Stimulated activated CD4-positive, alpha-beta T cell treated with anti-CD3 and anti-CD28 coated beads, Interleukin-4, amount 100 ng/mL, for 24 hours (primary cell): ENCODE measurements around the gene ZNF277.

Experiments used
- DNase-seq: peaks from one replicate; pipeline ENCODE4 v3.0.0-alpha.2; 2020

The ZNF277 gene

DNA sequence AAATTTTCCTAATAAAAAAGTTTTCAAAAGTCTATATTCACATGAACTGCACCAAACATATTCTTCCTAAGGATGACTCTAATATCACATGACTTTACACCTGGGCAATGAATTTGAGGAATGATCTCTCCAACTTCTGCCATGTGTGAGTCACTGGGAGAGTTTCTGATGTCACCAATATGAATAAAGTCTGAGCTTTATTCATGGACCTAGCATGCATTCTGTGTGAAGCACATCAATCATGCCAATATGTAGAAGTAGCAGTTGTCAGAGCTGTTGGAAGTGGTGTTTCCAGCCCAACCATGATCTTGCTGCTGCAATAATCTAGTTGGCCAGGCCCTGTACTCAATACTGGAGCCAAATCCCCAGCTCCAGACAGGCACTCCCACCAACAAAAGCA lies 152.0 kb downstream of the ZNF277 start:
- DNase-seq: no peak

GRCh38 chr7:112359086-112359485 lies 152.6 kb downstream of the ZNF277 start:
- no peak for DNase-seq

- DNase-seq: no peak
Measured at GRCh38 chr7:112360681-112361080, 154.2 kb downstream of the ZNF277 start.

DNA sequence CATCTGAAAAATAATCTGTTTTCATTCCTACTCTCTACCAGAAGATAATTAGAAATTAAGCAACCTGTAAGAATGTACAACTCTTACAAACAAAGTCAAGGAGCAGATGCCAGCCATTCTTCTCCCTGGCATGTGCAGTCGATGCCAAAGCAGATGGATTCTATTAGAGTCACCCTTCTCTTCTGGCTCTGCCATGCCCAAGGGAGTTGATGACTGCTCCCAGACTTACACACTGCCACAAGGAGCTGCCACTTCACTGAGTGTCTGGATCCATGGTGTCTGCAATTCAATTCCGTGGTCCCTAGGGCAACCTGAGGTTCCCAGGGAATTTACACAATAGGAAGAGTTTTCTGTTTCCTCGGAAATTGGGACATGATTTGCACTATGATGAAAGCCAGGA lies 154.7 kb downstream of the ZNF277 start:
- DNase-seq: no peak

- no peak for DNase-seq
Measured at GRCh38 chr7:112362053-112362650, 155.7 kb downstream of the ZNF277 start.

GRCh38 chr7:112362731-112363131 lies 156.2 kb downstream of the ZNF277 start:
- DNase-seq: no peak

GRCh38 chr7:112364388-112364787 lies 157.9 kb downstream of the ZNF277 start:
- no peak for DNase-seq

DNA sequence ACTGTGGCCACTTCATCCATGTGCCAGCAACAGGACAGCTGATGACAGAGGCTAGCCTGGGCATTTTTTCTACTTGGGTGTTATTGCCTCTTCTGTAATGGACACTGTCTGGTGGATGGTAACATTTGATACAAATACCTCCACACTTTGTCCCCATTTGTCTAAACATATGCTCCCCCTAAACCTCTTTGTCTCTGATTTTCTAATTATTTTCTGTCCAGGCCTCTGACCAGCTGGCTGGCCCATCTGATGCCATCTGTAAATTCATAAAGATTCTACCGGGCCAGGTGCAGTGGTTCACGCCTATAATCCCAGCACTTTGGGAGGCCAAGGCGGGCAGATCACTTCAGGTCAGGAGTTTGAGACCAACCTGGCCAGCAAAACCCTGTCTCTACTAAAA lies 159.1 kb downstream of the ZNF277 start:
- DNase-seq: no peak

GRCh38 chr7:112366886-112367285 lies 160.4 kb downstream of the ZNF277 start:
- no peak for DNase-seq

GRCh38 chr7:112370436-112370835 lies 163.9 kb downstream of the ZNF277 start:
- DNase-seq: no peak

- DNase-seq: no peak
Measured at GRCh38 chr7:112371701-112372100, 165.2 kb downstream of the ZNF277 start.

GRCh38 chr7:112372101-112372500 lies 165.6 kb downstream of the ZNF277 start:
- DNase-seq: no peak

DNA sequence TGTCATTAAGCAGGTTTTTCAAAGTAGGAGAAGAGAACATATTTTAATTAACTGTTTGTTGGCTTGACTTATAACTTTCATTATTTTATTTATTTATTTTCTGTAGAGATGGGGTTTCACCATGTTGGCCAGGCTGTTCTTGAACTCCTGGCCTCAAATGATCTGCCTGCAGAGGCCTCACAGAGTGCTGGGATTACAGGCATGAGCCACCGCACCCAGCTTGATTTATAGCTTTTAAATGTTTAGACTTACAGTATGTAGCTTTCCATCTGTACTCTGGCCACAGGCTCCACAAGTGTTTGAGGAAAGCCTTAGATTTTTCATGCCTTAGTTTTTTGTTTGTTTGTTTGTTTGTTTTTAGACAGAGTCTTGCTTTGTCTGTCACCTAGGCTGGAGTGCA lies 171.1 kb downstream of the ZNF277 start:
- no peak for DNase-seq

- DNase-seq: no peak
Measured at GRCh38 chr7:112381311-112382091, 175.0 kb downstream of the ZNF277 start.

DNA sequence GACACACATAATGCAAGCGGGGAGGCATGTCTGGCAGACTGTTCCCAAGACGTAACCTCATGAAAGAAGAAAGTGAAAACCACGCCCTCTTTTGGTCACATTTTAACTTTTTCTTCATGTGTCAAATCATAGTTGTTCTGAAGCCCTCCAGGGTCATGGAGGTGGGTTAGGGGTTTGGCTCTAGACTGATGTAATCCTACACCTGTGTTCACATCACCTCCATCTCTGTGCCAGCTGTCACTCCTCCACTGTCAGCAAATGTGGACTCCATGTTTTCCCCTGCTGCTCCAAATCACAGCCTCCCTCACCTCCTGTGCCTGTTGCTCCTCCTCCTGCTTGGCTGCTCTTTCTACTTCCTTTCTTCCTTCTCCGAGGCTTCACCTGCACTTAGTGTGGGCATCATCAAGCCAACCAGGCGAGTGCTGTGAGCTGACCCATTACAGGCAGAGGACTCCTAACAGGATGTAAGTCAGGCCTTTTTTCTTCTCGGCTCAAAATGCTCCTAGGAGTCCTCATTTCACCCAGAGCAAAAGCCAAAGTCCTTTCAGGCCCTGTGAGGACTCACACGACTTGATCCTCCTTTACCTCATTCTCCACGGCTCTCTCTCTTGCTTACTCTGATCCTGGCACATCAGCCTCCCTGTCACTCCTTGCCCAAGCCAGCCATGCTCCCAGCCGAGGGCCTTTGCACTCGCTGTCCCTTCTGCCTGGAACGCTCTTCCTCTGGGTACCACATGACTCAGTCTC lies 177.3 kb downstream of the ZNF277 start:
- DNase-seq: no peak

- no peak for DNase-seq
Measured at GRCh38 chr7:112385516-112385915, 179.0 kb downstream of the ZNF277 start.

GRCh38 chr7:112386619-112387018 lies 180.1 kb downstream of the ZNF277 start:
- DNase-seq: no peak

- no peak for DNase-seq
Measured at GRCh38 chr7:112390167-112390566, 183.7 kb downstream of the ZNF277 start.

- peak; percentile 62 for DNase-seq
Measured at GRCh38 chr7:112391079-112391821, 184.8 kb downstream of the ZNF277 start.

GRCh38 chr7:112391841-112392286 lies 185.4 kb downstream of the ZNF277 start:
- DNase-seq: peak; percentile 78
